Parathyroid adenoma (tissue), 2 donors: ENCODE measurements around the gene RHCG.

ENCODE experiments used
- H2AFZ ChIP-seq: fragments of 300-600 bp; sonication (generic); one replicate; pipeline ENCODE4 v1.7.0; 2017; ENCODE audit warnings: antibody characterized with exemption, mild to moderate bottlenecking
- H3K27ac ChIP-seq: fragments of 300-600 bp; sonication (generic); one replicate; pipeline ENCODE4 v1.7.0; 2017
- H3K27me3 ChIP-seq: fragments of 300-600 bp; sonication (generic); one replicate; pipeline ENCODE4 v1.7.0; 2017; ENCODE audit warnings: low read length; ENCODE audit not compliant: control insufficient read depth, insufficient read depth
- H3K36me3 ChIP-seq: fragments of 300-600 bp; sonication (generic); one replicate; pipeline ENCODE4 v1.7.0; 2017; ENCODE audit warnings: low read length; ENCODE audit not compliant: control insufficient read depth, insufficient read depth
- H3K4me1 ChIP-seq: fragments of 300-600 bp; sonication (generic); one replicate; pipeline ENCODE4 v1.7.0; 2017; ENCODE audit warnings: control low read depth
- H3K4me2 ChIP-seq: fragments of 300-600 bp; sonication (generic); one replicate; pipeline ENCODE4 v1.7.0; 2017; ENCODE audit warnings: low read length
- H3K4me3 ChIP-seq: fragments of 300-600 bp; sonication (generic); one replicate; pipeline ENCODE4 v1.7.0; 2017; ENCODE audit warnings: low read depth, low read length
- H3K79me2 ChIP-seq: fragments of 300-600 bp; sonication (generic); one replicate; pipeline ENCODE4 v1.7.0; 2017; ENCODE audit warnings: control low read depth
- H3K9ac ChIP-seq: fragments of 300-600 bp; sonication (generic); one replicate; pipeline ENCODE4 v1.7.0; 2017; ENCODE audit warnings: mild to moderate bottlenecking
- H3K9me3 ChIP-seq: fragments of 300-600 bp; sonication (generic); one replicate; pipeline ENCODE4 v1.7.0; 2017; ENCODE audit warnings: low read length; ENCODE audit not compliant: control insufficient read depth
- CTCF ChIP-seq: fragments of 300-600 bp; sonication (generic); IDR thresholded peaks from one replicate; pipeline ENCODE4 v1.7.0; 2017; ENCODE audit warnings: antibody characterized with exemption, mild to moderate bottlenecking
- donor health status: primary hyperparathyroidism.

Gene RHCG

GRCh38 chr15:89515477-89515876, 19.1 kb upstream of the RHCG start:
- H2AFZ ChIP-seq, result no peak overlapping the region
- H3K9me3 ChIP-seq, result no peaks in the 10 kb centered on the region
- no peaks in the 10 kb centered on the region for H3K27me3 ChIP-seq
- H3K36me3 ChIP-seq, result no peaks in the 10 kb centered on the region
- H3K9ac ChIP-seq, result no peak overlapping the region
- no peak overlapping the region for H3K4me3 ChIP-seq
- H3K79me2 ChIP-seq, result no peaks in the 10 kb centered on the region
- no peak for TF ChIP-seq CTCF
- H3K4me1 ChIP-seq, result no peaks in the 10 kb centered on the region
- H3K4me2 ChIP-seq, result no peak overlapping the region
- no peak overlapping the region for H3K27ac ChIP-seq

- Histone ChIP-seq H3K4me2 (no peak overlapping the region), H3K9me3 (no peaks in the 10 kb centered on the region), H3K36me3 (no peaks in the 10 kb centered on the region), H3K27ac (no peak overlapping the region), H3K79me2 (no peaks in the 10 kb centered on the region), H3K27me3 (no peaks in the 10 kb centered on the region), H3K4me3 (no peak overlapping the region), H3K4me1 (no peaks in the 10 kb centered on the region), H2AFZ (no peak overlapping the region), H3K9ac (no peak overlapping the region)
- TF ChIP-seq CTCF, result no peak
Measured at GRCh38 chr15:89514596-89515406, 18.4 kb upstream of the RHCG start.

- Histone ChIP-seq H3K9ac (no peak overlapping the region), H3K4me1 (no peaks in the 10 kb centered on the region), H3K4me2 (no peak overlapping the region), H3K27ac (no peak overlapping the region), H3K36me3 (no peaks in the 10 kb centered on the region), H3K9me3 (no peaks in the 10 kb centered on the region), H3K4me3 (no peak overlapping the region), H3K27me3 (no peaks in the 10 kb centered on the region), H3K79me2 (no peaks in the 10 kb centered on the region), H2AFZ (no peak overlapping the region)
- TF ChIP-seq CTCF, result no peak
Measured at GRCh38 chr15:89514186-89514585, 17.8 kb upstream of the RHCG start.

GRCh38 chr15:89513284-89513683, 16.9 kb upstream of the RHCG start:
- TF ChIP-seq CTCF, result no peak
- no peak overlapping the region for H3K9ac ChIP-seq
- no peaks in the 10 kb centered on the region for H3K79me2 ChIP-seq
- H3K27me3 ChIP-seq, result no peaks in the 10 kb centered on the region
- no peaks in the 10 kb centered on the region for H3K36me3 ChIP-seq
- H3K4me3 ChIP-seq, result no peak overlapping the region
- H2AFZ ChIP-seq, result no peak overlapping the region
- H3K27ac ChIP-seq, result no peak overlapping the region
- no peak overlapping the region for H3K4me2 ChIP-seq
- H3K9me3 ChIP-seq, result no peaks in the 10 kb centered on the region
- no peaks in the 10 kb centered on the region for H3K4me1 ChIP-seq

GRCh38 chr15:89512631-89513030, 16.2 kb upstream of the RHCG start:
- Histone ChIP-seq H3K27me3 (no peaks in the 10 kb centered on the region), H3K27ac (no peak overlapping the region)
- no peak for TF ChIP-seq CTCF

More at GRCh38 chr15:89512631-89513030, 16.2 kb upstream of the RHCG start:
- Histone ChIP-seq H3K36me3 (no peaks in the 10 kb centered on the region), H3K4me1 (no peaks in the 10 kb centered on the region), H3K4me3 (no peak overlapping the region), H2AFZ (no peak overlapping the region), H3K9ac (no peak overlapping the region), H3K9me3 (no peaks in the 10 kb centered on the region), H3K79me2 (no peaks in the 10 kb centered on the region), H3K4me2 (no peak overlapping the region)
